GM18520 (cell line): ENCODE measurements around the gene C12orf56.
"Not testable (repeated sequence)": the region's sequence is repeated elsewhere in the genome, so short reads cannot be mapped to it uniquely, and the experiment has no call there.

ENCODE experiments used
- ATAC-seq: cut with Tn5 transposase; IDR thresholded peaks from one replicate; pipeline ENCODE4 v1.9.1; 2021; ENCODE audit not compliant: unreplicated experiment

The C12orf56 gene

GRCh38 chr12:64318605-64319004, 72.0 kb downstream of the C12orf56 start:
- ATAC-seq, result no peak

- no peak for ATAC-seq
Measured at GRCh38 chr12:64311877-64312276, 78.7 kb downstream of the C12orf56 start.

- ATAC-seq, result no peak
Measured at GRCh38 chr12:64304571-64304970, 86.0 kb downstream of the C12orf56 start.

- ATAC-seq, result no peak
Measured at GRCh38 chr12:64299628-64300027, 90.9 kb downstream of the C12orf56 start.

- no peak for ATAC-seq
Measured at GRCh38 chr12:64296301-64296700, 94.3 kb downstream of the C12orf56 start.

- ATAC-seq, result no peak
Measured at GRCh38 chr12:64293654-64294364, 96.7 kb downstream of the C12orf56 start.

- not testable (repeated sequence) for ATAC-seq
Measured at GRCh38 chr12:64293174-64293573, 97.4 kb downstream of the C12orf56 start.

- ATAC-seq, result no peak
Measured at GRCh38 chr12:64286521-64286920, 104.0 kb downstream of the C12orf56 start.

- no peak for ATAC-seq
Measured at GRCh38 chr12:64284256-64284655, 106.3 kb downstream of the C12orf56 start.

- ATAC-seq, result no peak
Measured at GRCh38 chr12:64278421-64278820, 112.1 kb downstream of the C12orf56 start.

- ATAC-seq, result no peak
Measured at GRCh38 chr12:64273527-64274403, 116.8 kb downstream of the C12orf56 start.

GRCh38 chr12:64270411-64270810, 120.1 kb downstream of the C12orf56 start:
- ATAC-seq, result no peak

GRCh38 chr12:64269161-64269560, 121.4 kb downstream of the C12orf56 start:
- no peak for ATAC-seq

- ATAC-seq, result no peak
Measured at GRCh38 chr12:64268409-64268808, 122.1 kb downstream of the C12orf56 start.

GRCh38 chr12:64265839-64266238, 124.7 kb downstream of the C12orf56 start:
- no peak for ATAC-seq

- ATAC-seq, result no peak
Measured at GRCh38 chr12:64261813-64262212, 128.7 kb downstream of the C12orf56 start.

GRCh38 chr12:64258576-64258975, 132.0 kb downstream of the C12orf56 start:
- no peak for ATAC-seq

- ATAC-seq, result no peak
Measured at GRCh38 chr12:64256166-64256800, 134.3 kb downstream of the C12orf56 start.

- no peak for ATAC-seq
Measured at GRCh38 chr12:64255249-64255648, 135.3 kb downstream of the C12orf56 start.

- no peak for ATAC-seq
Measured at GRCh38 chr12:64253356-64253755, 137.2 kb downstream of the C12orf56 start.

GRCh38 chr12:64252681-64253080, 137.9 kb downstream of the C12orf56 start:
- ATAC-seq, result no peak

- no peak for ATAC-seq
Measured at GRCh38 chr12:64243809-64244208, 146.7 kb downstream of the C12orf56 start.
